Activated CD4-positive, alpha-beta T cell treated with anti-CD3 and anti-CD28 coated beads for 36 hours (primary cell): Measurements from ENCODE around the gene TMOD2. TPM values are rescaled to one million over a fixed set of nuclear protein-coding genes. Genes with fewer than 3 reads are reported as not detected.

ENCODE experiments used
- ATAC-seq: fragments of 200-7000 bp; cut with Tn5 transposase; one replicate; pipeline ENCODE4 v1.10.0; 2021; ENCODE audit warnings: mild to moderate bottlenecking, moderate library complexity
- CTCF ChIA-PET: fragments of 350-600 bp; sonication (Branson Sonifier 250); formaldehyde crosslinking; loops from one replicate; lab custom pipeline; 2021; ENCODE audit warnings: antibody characterized with exemption; lab: Charles Lee
- POLR2A ChIA-PET: fragments of 350-600 bp; sonication (Branson Sonifier 250); formaldehyde crosslinking; loops from one replicate; lab custom pipeline; 2021; ENCODE audit warnings: antibody characterized with exemption, inconsistent platforms; lab: Charles Lee
- DNase-seq: peaks from one replicate; pipeline ENCODE4 v3.0.0-alpha.2; 2020
- H3K27ac Mint-ChIP-seq: one replicate; pipeline ENCODE4 v1.8.0; 2021; ENCODE audit warnings: mixed read lengths
- H3K27me3 Mint-ChIP-seq: one replicate; pipeline ENCODE4 v1.8.0; 2021; ENCODE audit warnings: mixed read lengths
- H3K36me3 Mint-ChIP-seq: one replicate; pipeline ENCODE4 v1.8.0; 2021; ENCODE audit warnings: low read depth, mixed read lengths
- H3K4me1 Mint-ChIP-seq: one replicate; pipeline ENCODE4 v1.8.0; 2021; ENCODE audit warnings: mixed read lengths
- H3K4me3 Mint-ChIP-seq: one replicate; pipeline ENCODE4 v1.8.0; 2021; ENCODE audit warnings: mild to moderate bottlenecking, moderate library complexity, mixed read lengths
- H3K9me3 Mint-ChIP-seq: one replicate; pipeline ENCODE4 v1.8.0; 2021; ENCODE audit warnings: low read depth, mixed read lengths
- intact Hi-C, 2 experiments: fragments of 100-400 bp; cut with DNase I in 1 of 2; cut with micrococcal nuclease in 1 of 2; formaldehyde crosslinking; loops; one replicate each; pipeline versions ENCODE4 v1.14.2 to v1.15.1; 2022 to 2024; cut with DNase I, micrococcal nuclease
- total RNA-seq, 2 experiments: library from RNA; stranded (reverse); gene quantifications; one replicate each; pipeline ENCODE4 v1.2.3, GENCODE V29; 2021

Gene TMOD2
- total RNA-seq, 2 experiments from 2014 or later: 5.4 to 6.9 TPM

DNA sequence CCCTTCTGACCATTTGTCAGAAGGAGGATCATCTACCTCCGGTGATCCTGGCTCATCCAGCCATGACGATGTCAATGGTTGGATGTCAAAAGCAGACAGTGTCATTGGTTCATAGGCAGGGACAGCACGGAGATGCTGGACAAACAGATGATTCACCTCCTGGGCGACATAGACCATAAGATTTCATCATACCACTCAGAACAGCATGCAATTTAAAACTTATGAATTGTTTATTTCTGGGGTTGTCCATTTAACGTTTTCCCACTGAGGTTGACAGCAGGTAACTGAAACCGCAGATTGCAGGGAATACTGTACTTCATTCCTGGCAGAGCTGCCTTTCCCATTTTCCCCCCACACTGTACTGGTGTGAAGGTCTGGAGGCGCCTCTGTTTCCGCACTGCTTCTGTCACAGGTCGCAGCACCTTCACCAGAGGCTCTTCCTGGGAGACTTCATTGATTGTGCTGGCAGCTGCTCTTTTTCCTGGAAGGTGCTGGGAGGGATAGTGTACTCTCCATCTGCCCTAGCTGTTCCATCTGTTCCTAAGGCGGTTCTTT, 45.5 kb downstream of the TMOD2 start:
- no peaks in the 10 kb centered on the region for H3K27me3 Mint-ChIP-seq
- H3K4me3 Mint-ChIP-seq: no peak overlapping the region
- no peak for ATAC-seq
- H3K27ac Mint-ChIP-seq: no peak overlapping the region
- intact Hi-C loops: no loop called here
- ChIA-PET POLR2A (no interaction called here), CTCF (no interaction called here)
- DNase-seq: no peak
- peaks cover 7% of the 10 kb centered on the region for H3K36me3 Mint-ChIP-seq
- H3K9me3 Mint-ChIP-seq: no peaks in the 10 kb centered on the region
- no peaks in the 10 kb centered on the region for H3K4me1 Mint-ChIP-seq

DNA sequence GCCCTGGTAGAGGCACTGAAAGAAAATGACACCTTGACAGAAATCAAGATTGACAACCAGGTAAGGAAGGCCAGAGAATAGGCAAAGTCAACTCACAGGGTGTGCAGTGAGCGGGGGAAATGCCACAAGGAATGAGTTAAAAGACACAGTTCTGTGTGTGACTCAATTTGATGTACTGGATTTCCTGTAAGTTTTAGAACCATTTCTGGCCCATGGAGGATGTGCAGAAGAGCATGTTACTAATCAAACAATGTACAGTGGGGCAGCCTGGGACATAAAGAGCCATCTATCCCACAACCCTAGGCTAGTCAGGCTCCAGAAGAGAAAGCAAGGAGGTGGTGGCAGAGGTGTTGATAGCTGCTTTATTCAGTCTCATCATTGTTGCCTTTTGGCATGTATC, 46.9 kb downstream of the TMOD2 start:
- H3K36me3 Mint-ChIP-seq: peaks cover 7% of the 10 kb centered on the region
- H3K27ac Mint-ChIP-seq: no peak overlapping the region
- DNase-seq (no peak), ATAC-seq (peak; percentile 61)
- no peaks in the 10 kb centered on the region for H3K4me1 Mint-ChIP-seq
- intact Hi-C loops: no loop called here
- no peak overlapping the region for H3K4me3 Mint-ChIP-seq
- no peaks in the 10 kb centered on the region for H3K27me3 Mint-ChIP-seq
- ChIA-PET POLR2A (no interaction called here), CTCF (interaction anchor here (0.6 kb wide), 1 partner anchor 378 kb away, joined by 3 read pairs; no protein-coding TSS in a partner anchor)
- no peaks in the 10 kb centered on the region for H3K9me3 Mint-ChIP-seq

DNA sequence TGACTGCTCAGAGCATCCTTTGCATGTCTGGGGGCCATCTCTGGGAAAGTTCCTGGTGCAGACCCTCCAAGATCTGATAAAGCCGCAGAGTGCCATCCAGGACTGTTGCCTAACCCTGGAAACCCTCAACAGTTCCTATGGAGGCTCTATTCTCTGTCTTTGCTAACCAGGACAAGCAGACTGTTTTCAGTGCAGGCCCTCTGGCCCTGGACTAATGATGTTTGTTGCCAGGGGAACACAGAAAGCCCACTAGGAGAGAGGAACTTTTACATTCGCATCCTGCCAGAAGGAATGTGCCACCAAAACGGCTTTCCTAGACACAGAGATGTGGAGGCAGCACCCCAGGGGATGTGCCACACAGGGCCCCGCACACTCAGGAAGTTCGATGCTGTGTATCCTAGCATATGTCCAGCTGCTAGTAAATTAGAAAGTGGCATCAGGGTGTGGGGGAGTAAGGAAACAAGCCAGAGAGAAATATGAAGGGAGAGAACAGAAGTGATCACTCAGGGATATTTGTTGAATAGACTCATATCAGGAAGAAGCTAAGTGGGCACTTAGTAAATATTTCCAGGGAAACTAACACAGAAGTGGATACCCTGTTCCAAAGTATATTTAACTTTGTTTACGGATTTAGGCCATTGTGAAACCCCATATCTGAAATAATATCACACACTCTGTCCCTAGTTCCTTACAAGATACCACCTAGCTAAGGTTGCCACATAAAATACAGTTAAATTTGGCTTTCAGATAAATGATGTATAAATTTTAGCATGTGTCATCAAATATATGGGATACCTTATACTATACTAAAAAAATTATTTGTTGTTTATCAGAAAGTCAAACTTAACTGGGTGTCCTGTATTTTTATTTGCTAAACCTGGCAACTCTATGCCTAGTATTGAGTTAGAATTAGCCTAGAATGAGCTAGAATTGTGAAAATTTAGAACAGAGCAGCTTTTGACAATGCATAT, 48.2 kb downstream of the TMOD2 start:
- Mint-ChIP-seq H3K4me1 (no peaks in the 10 kb centered on the region), H3K9me3 (no peaks in the 10 kb centered on the region), H3K36me3 (peaks cover 9% of the 10 kb centered on the region), H3K27me3 (no peaks in the 10 kb centered on the region), H3K27ac (no peak overlapping the region), H3K4me3 (no peak overlapping the region)
- no peak for ATAC-seq
- ChIA-PET CTCF (interaction anchor here (0.6 to 1.4 kb wide), 5 partner anchors 67 to 150 kb away, joined by 3 to 4 read pairs (median 4); no protein-coding TSS in a partner anchor), POLR2A (no interaction called here)
- no peak for DNase-seq
- intact Hi-C loops: no loop called here

DNA sequence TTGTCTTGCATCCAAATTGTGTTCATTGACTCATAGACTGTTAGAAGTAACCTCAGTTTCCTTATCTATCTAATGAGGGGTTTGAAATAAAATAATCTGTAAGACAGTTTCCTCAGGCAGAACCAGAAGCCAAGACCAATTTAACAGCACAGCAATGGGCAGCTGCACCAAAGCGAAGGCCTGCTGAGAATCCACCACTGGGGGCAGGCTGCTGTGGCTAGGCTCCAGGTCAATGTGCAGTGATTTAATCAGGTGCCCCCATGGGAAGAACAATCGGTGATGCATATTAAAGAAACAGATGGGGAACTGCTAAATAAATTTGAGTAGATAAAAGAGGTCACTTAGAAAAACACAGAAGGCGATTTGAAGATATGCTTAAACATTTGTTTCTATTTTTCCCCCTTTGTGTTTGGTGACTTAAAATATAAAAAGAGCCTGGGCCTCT, 50.0 kb downstream of the TMOD2 start:
- CTCF ChIA-PET: interaction anchor here (0.7 to 1.4 kb wide), 3 partner anchors 21 to 215 kb away, joined by 3 read pairs; no protein-coding TSS in a partner anchor
- ATAC-seq (no peak), DNase-seq (peak; percentile 25)
- no peaks in the 10 kb centered on the region for H3K27me3 Mint-ChIP-seq
- H3K36me3 Mint-ChIP-seq: peaks cover 10% of the 10 kb centered on the region
- H3K4me1 Mint-ChIP-seq: no peaks in the 10 kb centered on the region
- no peak overlapping the region for H3K27ac Mint-ChIP-seq
- no peak overlapping the region for H3K4me3 Mint-ChIP-seq
- POLR2A ChIA-PET: no interaction called here
- intact Hi-C loops: no loop called here
- H3K9me3 Mint-ChIP-seq: no peaks in the 10 kb centered on the region

DNA sequence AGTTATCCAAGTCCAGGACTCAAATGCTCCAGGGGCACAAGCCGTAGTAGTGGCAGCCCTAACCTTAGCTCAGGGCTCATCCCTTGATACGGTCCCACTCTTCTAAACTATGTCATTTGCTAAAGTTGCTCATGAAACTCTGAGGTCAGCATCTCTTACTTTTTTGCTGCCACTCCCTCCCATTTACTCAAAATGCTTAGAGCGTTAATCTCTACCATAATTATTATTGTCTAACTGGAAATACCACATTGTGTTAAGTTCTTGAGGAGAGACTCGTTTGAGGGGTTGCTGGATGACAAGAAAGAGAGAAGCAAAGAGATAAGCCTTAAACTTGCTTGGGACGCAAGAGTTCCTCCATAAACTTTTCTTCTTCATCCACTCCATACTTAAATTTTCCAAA, 51.2 kb downstream of the TMOD2 start:
- no peak overlapping the region for H3K27ac Mint-ChIP-seq
- CTCF ChIA-PET: interaction anchor here (0.7 to 1.4 kb wide), 3 partner anchors 22 to 829 kb away, joined by 3 read pairs; no protein-coding TSS in a partner anchor
- peaks cover 15% of the 10 kb centered on the region for H3K36me3 Mint-ChIP-seq
- no peak for DNase-seq
- H3K27me3 Mint-ChIP-seq: no peaks in the 10 kb centered on the region
- no peaks in the 10 kb centered on the region for H3K9me3 Mint-ChIP-seq
- no peak overlapping the region for H3K4me3 Mint-ChIP-seq
- intact Hi-C loops: no loop called here
- POLR2A ChIA-PET: no interaction called here
- no peaks in the 10 kb centered on the region for H3K4me1 Mint-ChIP-seq
- ATAC-seq: no peak

DNA sequence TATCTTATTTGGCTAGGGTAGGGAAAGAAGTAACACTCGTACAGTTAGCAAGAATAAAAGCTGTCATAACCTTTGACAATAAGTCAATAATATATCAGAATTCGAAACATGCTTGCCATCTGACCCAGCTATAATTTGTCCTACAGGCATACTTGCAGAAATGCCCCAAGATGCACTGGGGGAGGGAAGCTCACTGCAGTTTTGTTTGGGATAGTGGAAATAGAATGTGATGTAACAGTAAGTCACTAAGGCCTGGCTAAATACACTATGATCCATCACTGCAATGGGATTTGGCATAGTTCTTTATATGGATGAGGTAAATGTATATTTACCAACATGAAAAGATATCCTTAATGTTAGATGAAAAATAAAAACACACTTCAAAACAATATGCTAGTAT, 52.6 kb downstream of the TMOD2 start:
- H3K27me3 Mint-ChIP-seq: no peaks in the 10 kb centered on the region
- no peak overlapping the region for H3K27ac Mint-ChIP-seq
- no peaks in the 10 kb centered on the region for H3K4me1 Mint-ChIP-seq
- POLR2A ChIA-PET: no interaction called here
- DNase-seq: no peak
- H3K9me3 Mint-ChIP-seq: no peaks in the 10 kb centered on the region
- intact Hi-C loops: no loop called here
- CTCF ChIA-PET: no interaction called here
- ATAC-seq: no peak
- no peak overlapping the region for H3K4me3 Mint-ChIP-seq
- peaks cover 14% of the 10 kb centered on the region for H3K36me3 Mint-ChIP-seq

DNA sequence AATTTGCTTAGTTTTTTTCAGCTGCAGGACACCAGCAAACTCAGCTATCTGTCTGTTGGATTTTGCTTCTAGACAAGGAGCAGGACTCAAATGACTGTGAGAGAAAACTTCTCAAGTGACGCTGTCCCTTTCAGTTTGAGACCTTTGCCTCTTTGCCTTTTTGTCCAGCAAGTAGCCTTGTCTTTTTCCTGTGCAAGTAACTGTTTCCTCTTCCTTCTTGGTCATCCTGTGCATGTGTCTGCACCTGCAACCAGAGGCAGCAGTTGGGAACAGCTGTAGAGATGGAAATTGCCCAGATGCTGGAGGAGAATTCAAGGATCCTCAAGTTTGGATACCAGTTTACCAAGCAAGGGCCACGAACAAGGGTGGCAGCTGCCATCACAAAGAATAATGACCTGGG, 54.7 kb downstream of the TMOD2 start:
- no peak for DNase-seq
- Mint-ChIP-seq H3K9me3 (no peaks in the 10 kb centered on the region), H3K27ac (no peak overlapping the region), H3K4me1 (no peaks in the 10 kb centered on the region), H3K27me3 (no peaks in the 10 kb centered on the region), H3K4me3 (no peak overlapping the region), H3K36me3 (peaks cover 13% of the 10 kb centered on the region)
- intact Hi-C loops: no loop called here
- ChIA-PET CTCF (interaction anchor here (0.7 to 1.0 kb wide), 2 partner anchors 156 to 219 kb away, joined by 3 read pairs; no protein-coding TSS in a partner anchor), POLR2A (no interaction called here)
- no peak for ATAC-seq

DNA sequence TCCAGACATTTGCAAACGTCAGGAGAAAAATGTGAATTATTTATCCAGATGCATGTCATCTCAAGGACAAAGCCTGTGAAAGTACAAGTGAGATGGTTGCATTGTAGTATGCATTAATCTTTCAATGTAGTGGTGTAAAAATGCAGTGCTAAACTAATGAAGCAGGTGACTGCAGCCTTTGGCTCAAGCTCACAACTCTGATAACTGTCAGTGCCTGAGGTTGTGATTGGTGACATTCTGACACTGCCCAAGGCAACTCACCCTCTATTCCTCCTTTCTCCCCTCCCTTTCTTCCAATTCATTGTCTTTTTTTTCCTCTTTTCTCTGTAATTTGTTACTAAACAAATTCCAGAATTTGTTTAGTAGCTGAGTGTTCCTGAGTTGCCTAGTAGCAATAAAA, 58.1 kb downstream of the TMOD2 start:
- Mint-ChIP-seq H3K9me3 (no peaks in the 10 kb centered on the region), H3K36me3 (peaks cover 10% of the 10 kb centered on the region), H3K27ac (no peak overlapping the region), H3K27me3 (no peaks in the 10 kb centered on the region), H3K4me1 (no peaks in the 10 kb centered on the region), H3K4me3 (no peak overlapping the region)
- POLR2A ChIA-PET: no interaction called here
- intact Hi-C loops: no loop called here
- ATAC-seq (no peak), DNase-seq (no peak)
- CTCF ChIA-PET: interaction anchor here (0.6 to 0.7 kb wide), 2 partner anchors 26 to 156 kb away, joined by 3 read pairs; no protein-coding TSS in a partner anchor

DNA sequence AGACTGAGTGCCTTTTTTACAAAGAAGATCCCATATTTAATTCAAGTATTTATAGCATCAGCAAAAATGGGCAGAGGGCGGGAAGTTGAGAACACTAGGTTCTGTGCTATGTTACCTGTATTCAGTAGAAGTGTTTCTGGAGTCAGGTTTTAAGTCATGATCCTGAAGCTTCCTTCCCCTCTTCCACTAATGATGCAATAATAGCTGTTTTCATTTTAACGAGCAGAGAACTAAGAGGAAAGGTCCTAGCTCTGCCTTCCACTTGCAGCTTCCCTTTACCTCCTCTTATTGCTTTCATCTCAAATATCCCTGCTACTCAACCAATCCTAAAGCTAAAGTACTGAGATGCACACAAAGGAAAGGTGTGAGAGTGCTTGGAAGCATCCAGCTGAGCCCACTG, 61.2 kb downstream of the TMOD2 start:
- H3K9me3 Mint-ChIP-seq: no peaks in the 10 kb centered on the region
- POLR2A ChIA-PET: no interaction called here
- no peak for DNase-seq
- no peak for ATAC-seq
- CTCF ChIA-PET: interaction anchor here (0.6 kb wide), 1 partner anchor 285 kb away, joined by 3 read pairs; no protein-coding TSS in a partner anchor
- H3K36me3 Mint-ChIP-seq: peaks cover 7% of the 10 kb centered on the region
- intact Hi-C loops: no loop called here
- H3K27me3 Mint-ChIP-seq: no peaks in the 10 kb centered on the region
- no peak overlapping the region for H3K27ac Mint-ChIP-seq
- no peaks in the 10 kb centered on the region for H3K4me1 Mint-ChIP-seq
- no peak overlapping the region for H3K4me3 Mint-ChIP-seq

DNA sequence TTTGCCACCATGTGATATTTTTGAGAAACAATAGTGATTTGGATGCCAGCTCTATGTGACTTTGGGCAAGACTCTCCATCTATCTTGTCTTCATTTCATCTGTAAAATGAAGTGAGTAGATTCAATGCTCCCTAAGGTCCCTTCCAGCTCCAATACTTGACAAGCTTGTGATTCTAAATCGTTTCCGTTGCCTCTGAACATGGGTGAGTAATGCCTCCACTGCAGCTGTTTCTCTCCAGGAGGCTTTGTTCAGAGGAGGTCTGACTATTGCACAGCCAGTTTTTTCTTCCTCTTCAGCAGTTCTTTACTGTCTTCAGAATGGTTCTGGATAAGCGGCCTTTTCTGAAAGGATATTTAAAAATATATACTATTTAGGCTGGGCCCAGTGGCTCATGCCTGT, 63.2 kb downstream of the TMOD2 start:
- no peaks in the 10 kb centered on the region for H3K9me3 Mint-ChIP-seq
- intact Hi-C loops: no loop called here
- POLR2A ChIA-PET: no interaction called here
- no peak for DNase-seq
- no peak overlapping the region for H3K4me3 Mint-ChIP-seq
- no peaks in the 10 kb centered on the region for H3K4me1 Mint-ChIP-seq
- H3K27me3 Mint-ChIP-seq: no peaks in the 10 kb centered on the region
- no peak for ATAC-seq
- CTCF ChIA-PET: interaction anchor here (0.6 to 1.1 kb wide), 2 partner anchors 38 to 164 kb away, joined by 3 read pairs; no protein-coding TSS in a partner anchor
- H3K36me3 Mint-ChIP-seq: peaks cover 2% of the 10 kb centered on the region
- H3K27ac Mint-ChIP-seq: no peak overlapping the region

DNA sequence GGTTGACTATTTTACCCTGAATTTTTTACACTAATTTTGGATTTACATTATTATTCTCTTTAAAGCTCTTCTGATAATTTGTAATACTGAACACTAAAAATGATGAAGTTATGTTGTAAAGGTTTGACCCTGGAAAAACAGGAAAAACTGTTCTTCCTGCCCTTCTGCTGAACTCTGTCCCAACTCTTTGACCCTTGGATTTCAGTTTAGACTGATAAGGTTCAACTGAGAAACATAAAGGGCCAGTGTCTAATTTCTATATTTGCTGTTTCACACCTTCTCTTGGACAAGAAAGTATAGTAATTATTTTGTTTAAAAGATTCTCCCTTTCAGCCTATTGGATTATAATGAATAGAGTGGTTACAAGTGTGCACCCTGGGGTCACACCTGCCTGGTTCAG, 65.2 kb downstream of the TMOD2 start:
- peaks cover 12% of the 10 kb centered on the region for H3K9me3 Mint-ChIP-seq
- H3K4me3 Mint-ChIP-seq: no peak overlapping the region
- CTCF ChIA-PET: no interaction called here
- H3K4me1 Mint-ChIP-seq: no peaks in the 10 kb centered on the region
- intact Hi-C loops: no loop called here
- H3K36me3 Mint-ChIP-seq: peaks cover 8% of the 10 kb centered on the region
- POLR2A ChIA-PET: no interaction called here
- ATAC-seq: no peak
- no peak overlapping the region for H3K27ac Mint-ChIP-seq
- no peaks in the 10 kb centered on the region for H3K27me3 Mint-ChIP-seq
- DNase-seq: no peak
